ENCODE data around the gene ANG. TPM values are rescaled to one million over a fixed set of nuclear protein-coding genes. Genes with fewer than 3 reads are reported as not detected.

Gene ANG
- total RNA-seq, 3 donors from 2014 or later (not counting 1 experiment from before 2014, with no cell fraction given), result 0.35 TPM; not detected in 2

DNA sequence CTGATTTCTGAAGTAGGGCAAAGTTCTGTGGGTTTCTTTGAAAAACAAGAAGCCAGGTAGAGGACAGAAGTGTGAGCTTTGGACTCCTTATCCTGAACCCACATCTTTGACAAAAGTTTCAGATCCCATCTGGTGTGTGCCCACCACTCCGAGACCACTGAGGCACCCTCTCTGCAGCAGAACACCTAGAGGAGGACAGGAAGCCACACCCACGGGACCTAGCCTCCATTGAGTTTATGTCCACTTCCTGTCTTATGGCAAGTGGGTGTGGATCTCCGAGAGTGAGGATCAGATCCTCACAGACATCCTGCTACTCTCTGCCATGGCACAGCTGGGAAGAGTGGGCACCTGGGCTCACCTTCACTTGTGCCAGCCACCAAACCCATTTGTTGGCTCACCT, 30.3 kb upstream of the ANG start:
- Histone ChIP-seq H3K4me3 (ENCODE audit: low read length) (no peak overlapping the region), H3K27me3 (ENCODE audit: control insufficient read depth, insufficient read depth, low read length) (peaks cover 17% of the 10 kb centered on the region), H3K27ac (ENCODE audit: low read length) (no peak overlapping the region), H3K4me1 (ENCODE audit: control insufficient read depth, insufficient read depth, low read length) (peaks cover 18% of the 10 kb centered on the region), H3K9me3 (ENCODE audit: control insufficient read depth, insufficient read depth, low read length) (no peaks in the 10 kb centered on the region), H3K36me3 (ENCODE audit: control insufficient read depth, insufficient read depth, low read length) (no peaks in the 10 kb centered on the region)
- H3K9me3 Mint-ChIP-seq, result no peaks in the 10 kb centered on the region
- H3K27me3 Mint-ChIP-seq (ENCODE audit: low read depth in 2 of 2), result peaks cover 49 to 72% of the 10 kb centered on the region in 2 donors
- WGBS (ENCODE audit: insufficient coverage), result 46% methylated on average over 3 of the region's 3 CpGs
- no peak overlapping the region for H3K4me3 Mint-ChIP-seq
- no peak for TF ChIP-seq CTCF (IDR thresholded peaks at IDR 0.05)
- intact Hi-C loops (cut with micrococcal nuclease), result no loop called here
- H3K36me3 Mint-ChIP-seq, result no peaks in the 10 kb centered on the region
- no peak overlapping the region for H3K27ac Mint-ChIP-seq
- DNase-seq (no peak), ATAC-seq (no peak)
- H3K4me1 Mint-ChIP-seq, result peaks cover 21 to 34% of the 10 kb centered on the region in 2 donors

DNA sequence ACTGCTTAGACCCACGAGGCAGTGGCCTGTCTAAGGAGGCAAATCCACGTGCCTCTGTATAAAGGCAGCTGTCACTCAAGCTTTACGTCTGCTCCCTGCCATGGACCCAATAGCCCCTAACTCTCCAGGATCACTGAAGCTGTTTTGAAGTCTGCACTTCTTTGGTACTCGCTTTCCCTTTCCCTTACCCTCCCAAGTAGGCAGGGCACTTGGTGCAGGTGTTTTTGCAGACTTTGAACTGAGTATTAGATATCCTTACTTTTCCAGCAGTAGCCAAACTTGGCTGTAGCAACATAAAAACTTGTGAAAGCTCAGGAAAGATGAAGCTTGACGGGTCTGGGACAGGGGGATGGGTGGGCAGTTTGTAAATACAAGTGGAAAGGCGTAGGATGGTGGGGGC, 29.2 kb upstream of the ANG start:
- H3K27ac Mint-ChIP-seq, result no peak overlapping the region
- peaks cover 21% of the 10 kb centered on the region for H3K4me1 ChIP-seq (ENCODE audit: control insufficient read depth, insufficient read depth, low read length)
- H3K9me3 Mint-ChIP-seq, result no peaks in the 10 kb centered on the region
- no peak overlapping the region for H3K4me3 Mint-ChIP-seq
- H3K27ac ChIP-seq (ENCODE audit: low read length), result no peak overlapping the region
- no peaks in the 10 kb centered on the region for H3K9me3 ChIP-seq (ENCODE audit: control insufficient read depth, insufficient read depth, low read length)
- H3K4me3 ChIP-seq (ENCODE audit: low read length), result no peak overlapping the region
- no peaks in the 10 kb centered on the region for H3K36me3 ChIP-seq (ENCODE audit: control insufficient read depth, insufficient read depth, low read length)
- peaks cover 46 to 68% of the 10 kb centered on the region in 2 donors for H3K27me3 Mint-ChIP-seq (ENCODE audit: low read depth in 2 of 2)
- 86% methylated on average over 6 of the region's 6 CpGs for WGBS (ENCODE audit: insufficient coverage)
- H3K36me3 Mint-ChIP-seq, result no peaks in the 10 kb centered on the region
- TF ChIP-seq CTCF (IDR thresholded peaks at IDR 0.05), result no peak
- intact Hi-C loops (cut with micrococcal nuclease), result no loop called here
- DNase-seq, result no peak
- H3K27me3 ChIP-seq (ENCODE audit: control insufficient read depth, insufficient read depth, low read length), result peaks cover 21% of the 10 kb centered on the region
- no peak for ATAC-seq
- H3K4me1 Mint-ChIP-seq, result peaks cover 23 to 33% of the 10 kb centered on the region in 2 donors

- peaks cover 47 to 63% of the 10 kb centered on the region in 2 donors for H3K27me3 Mint-ChIP-seq (ENCODE audit: low read depth in 2 of 2)
- DNase-seq (no peak), ATAC-seq (no peak)
- Histone ChIP-seq H3K4me1 (ENCODE audit: control insufficient read depth, insufficient read depth, low read length) (peaks cover 21% of the 10 kb centered on the region), H3K4me3 (ENCODE audit: low read length) (no peak overlapping the region), H3K9me3 (ENCODE audit: control insufficient read depth, insufficient read depth, low read length) (no peaks in the 10 kb centered on the region), H3K27me3 (ENCODE audit: control insufficient read depth, insufficient read depth, low read length) (peaks cover 21% of the 10 kb centered on the region), H3K27ac (ENCODE audit: low read length) (no peak overlapping the region), H3K36me3 (ENCODE audit: control insufficient read depth, insufficient read depth, low read length) (no peaks in the 10 kb centered on the region)
- peaks cover 20 to 31% of the 10 kb centered on the region in 2 donors for H3K4me1 Mint-ChIP-seq
- H3K9me3 Mint-ChIP-seq, result no peaks in the 10 kb centered on the region
- H3K36me3 Mint-ChIP-seq, result no peaks in the 10 kb centered on the region
- no peak for TF ChIP-seq CTCF (IDR thresholded peaks at IDR 0.05)
- no peak overlapping the region for H3K27ac Mint-ChIP-seq
- 76% methylated on average over 25 of the region's 26 CpGs for WGBS (ENCODE audit: insufficient coverage)
- intact Hi-C loops (cut with micrococcal nuclease), result no loop called here
- H3K4me3 Mint-ChIP-seq, result no peak overlapping the region
These were observed 28.7 kb upstream of the ANG start for GRCh38 chr14:20659813-20660395.

GRCh38 chr14:20661197-20661596, 27.4 kb upstream of the ANG start:
- 76% methylated on average over 2 of the region's 2 CpGs for WGBS (ENCODE audit: insufficient coverage)
- peaks cover 16% of the 10 kb centered on the region for H3K27me3 ChIP-seq (ENCODE audit: control insufficient read depth, insufficient read depth, low read length)
- intact Hi-C loops (cut with micrococcal nuclease), result no loop called here
- DNase-seq, result no peak
- H3K4me1 ChIP-seq (ENCODE audit: control insufficient read depth, insufficient read depth, low read length), result peaks cover 21% of the 10 kb centered on the region
- no peak overlapping the region for H3K4me3 ChIP-seq (ENCODE audit: low read length)
- Mint-ChIP-seq H3K36me3 (no peaks in the 10 kb centered on the region), H3K4me3 (no peak overlapping the region), H3K27me3 (ENCODE audit: low read depth in 2 of 2) (peaks cover 37 to 52% of the 10 kb centered on the region in 2 donors), H3K4me1 (peaks cover 20 to 31% of the 10 kb centered on the region in 2 donors), H3K9me3 (no peaks in the 10 kb centered on the region), H3K27ac (no peak overlapping the region)
- no peak for ATAC-seq
- no peaks in the 10 kb centered on the region for H3K36me3 ChIP-seq (ENCODE audit: control insufficient read depth, insufficient read depth, low read length)
- H3K9me3 ChIP-seq (ENCODE audit: control insufficient read depth, insufficient read depth, low read length), result no peaks in the 10 kb centered on the region
- no peak for TF ChIP-seq CTCF (IDR thresholded peaks at IDR 0.05)
- no peak overlapping the region for H3K27ac ChIP-seq (ENCODE audit: low read length)

Measured in natural killer cell (primary cell).